Neural progenitor cell (in vitro differentiated cells): ENCODE results near the gene FGFR3. TPM values are rescaled to one million over a fixed set of nuclear protein-coding genes. Genes with fewer than 3 reads are reported as not detected.

Source experiments
- DNase-seq: peaks from one replicate; pipeline ENCODE4 v3.0.0-alpha.2; 2016; ENCODE audit warnings: low spot score
- H2AFZ ChIP-seq: fragments of 200-600 bp; sonication (generic); replicated peaks from 2 replicates; pipeline ENCODE4 v1.6.1; 2016; ENCODE audit warnings: antibody characterized with exemption
- H3F3A ChIP-seq: fragments of 200-600 bp; sonication (generic); 2 replicates; pipeline ENCODE4 v1.6.1; 2016; ENCODE audit warnings: antibody characterized with exemption, low read depth
- H3K27ac ChIP-seq: fragments of 200-600 bp; sonication (generic); 2 replicates; pipeline ENCODE4 v1.5.1; 2016; ENCODE audit warnings: mild to moderate bottlenecking
- H3K27me3 ChIP-seq: fragments of 200-600 bp; sonication (generic); 2 replicates; pipeline ENCODE4 v1.6.1; 2016; ENCODE audit warnings: mild to moderate bottlenecking, moderate library complexity
- H3K36me3 ChIP-seq: fragments of 200-600 bp; sonication (generic); 2 replicates; pipeline ENCODE4 v1.5.1; 2016
- H3K4me1 ChIP-seq: fragments of 200-600 bp; sonication (generic); 2 replicates; pipeline ENCODE4 v1.6.1; 2016; ENCODE audit warnings: mixed run types
- H3K4me2 ChIP-seq: fragments of 200-600 bp; sonication (generic); 2 replicates; pipeline ENCODE4 v1.6.1; 2016
- H3K4me3 ChIP-seq: fragments of 200-600 bp; sonication (generic); 2 replicates; pipeline ENCODE4 v1.5.1; 2016
- H3K79me2 ChIP-seq: fragments of 200-600 bp; sonication (generic); 2 replicates; pipeline ENCODE4 v1.6.1; 2016; ENCODE audit warnings: low read depth
- H3K9ac ChIP-seq: fragments of 200-600 bp; sonication (generic); 2 replicates; pipeline ENCODE4 v1.6.1; 2016
- H3K9me3 ChIP-seq: fragments of 200-600 bp; sonication (generic); 2 replicates; pipeline ENCODE4 v1.5.1; 2016; ENCODE audit warnings: low read depth
- H4K20me1 ChIP-seq: fragments of 200-600 bp; sonication (generic); 2 replicates; pipeline ENCODE4 v1.6.1; 2016; ENCODE audit warnings: low read depth
- H3K27ac Mint-ChIP-seq: 3 replicates; pipeline ENCODE4 v1.8.0; 2021; ENCODE audit warnings: mixed read lengths
- H3K27me3 Mint-ChIP-seq: 2 replicates; pipeline ENCODE4 v1.8.0; 2022; ENCODE audit warnings: low read depth, mild to moderate bottlenecking, inconsistent platforms, moderate library complexity, mixed read lengths; ENCODE audit not compliant: insufficient read depth
- H3K36me3 Mint-ChIP-seq: 3 replicates; pipeline ENCODE4 v1.8.0; 2021; ENCODE audit warnings: mixed read lengths
- H3K4me1 Mint-ChIP-seq: 3 replicates; pipeline ENCODE4 v1.8.0; 2021; ENCODE audit warnings: mixed read lengths
- H3K4me3 Mint-ChIP-seq: 3 replicates; pipeline ENCODE4 v1.8.0; 2021; ENCODE audit warnings: mild to moderate bottlenecking, moderate library complexity, mixed read lengths
- H3K9me3 Mint-ChIP-seq: 3 replicates; pipeline ENCODE4 v1.8.0; 2020; ENCODE audit warnings: mixed read lengths
- CTCF ChIP-seq: fragments of 200-600 bp; sonication (generic); IDR thresholded peaks from 2 replicates; pipeline ENCODE4 v1.5.1; 2017; ENCODE audit warnings: antibody characterized with exemption, mild to moderate bottlenecking
- EZH2 ChIP-seq: fragments of 200-600 bp; sonication (generic); IDR thresholded peaks from 2 replicates; pipeline ENCODE4 v1.6.1; 2017; ENCODE audit warnings: antibody characterized with exemption, mild to moderate bottlenecking, moderate library complexity
- EZH2phosphoT487 ChIP-seq: fragments of 200-600 bp; sonication (generic); IDR thresholded peaks from 2 replicates; pipeline ENCODE4 v1.6.1; 2017; ENCODE audit warnings: antibody characterized with exemption
- total RNA-seq: library from RNA; depleted of rRNA; stranded (reverse); fragments of >200 nt; gene quantifications from 2 replicates; pipeline ENCODE4 v1.2.3, GENCODE V29; 2015; ENCODE audit warnings: low replicate concordance

FGFR3 gene
- total RNA-seq, 1 donor from 2014 or later: 4.8 TPM

DNA sequence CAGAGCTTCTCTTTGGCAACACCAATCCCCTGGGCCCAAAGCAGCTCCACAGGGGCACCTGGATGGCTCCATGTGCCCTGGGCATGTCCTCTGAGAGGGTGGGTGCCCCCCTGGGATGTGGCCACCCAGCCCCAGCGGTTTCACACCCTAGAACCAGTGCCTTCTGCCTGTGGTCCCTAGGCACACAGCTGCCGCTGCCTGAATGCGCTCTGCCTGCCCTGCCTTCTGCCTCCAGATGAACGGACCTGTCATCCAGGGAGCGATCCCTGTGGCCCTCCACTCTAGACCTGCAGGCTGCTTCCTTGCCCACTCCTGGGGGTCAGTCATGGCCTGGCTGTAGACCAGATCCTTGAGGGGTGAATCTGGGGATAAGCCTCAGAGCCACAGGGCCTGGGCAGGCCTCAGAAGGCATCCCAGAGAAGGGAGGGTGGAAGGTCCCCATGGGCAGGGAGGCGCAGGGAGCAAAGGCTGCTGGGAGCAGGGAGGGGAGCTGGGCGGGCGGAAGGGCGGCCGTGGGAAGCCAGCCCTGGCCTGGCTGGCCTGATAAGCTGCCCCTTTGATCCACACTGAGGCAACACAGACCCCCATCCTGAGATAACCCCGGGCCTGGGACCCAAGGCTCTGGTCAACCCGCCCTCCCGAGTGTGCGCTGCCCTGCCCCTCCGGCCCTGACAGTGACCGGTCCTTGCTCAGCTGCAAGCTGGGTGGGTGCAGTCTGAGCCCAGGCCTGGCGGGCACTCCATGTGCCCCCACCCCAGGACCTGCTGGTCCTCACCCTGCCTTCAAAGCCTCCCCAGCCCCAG lies 8.1 kb upstream of the FGFR3 start:
- no peak overlapping the region for H3K27ac ChIP-seq

GRCh38 chr4:1785592-1785991 lies 7.5 kb upstream of the FGFR3 start:
- peaks cover 22% of the 10 kb centered on the region for H3K4me1 Mint-ChIP-seq
- Histone ChIP-seq H3K4me1 (peaks cover 8% of the 10 kb centered on the region), H3K36me3 (no peaks in the 10 kb centered on the region), H3K9me3 (no peaks in the 10 kb centered on the region), H2AFZ (no peak overlapping the region), H3K4me3 (no peak overlapping the region), H3K4me2 (no peak overlapping the region), H3K79me2 (no peaks in the 10 kb centered on the region), H3K27ac (no peak overlapping the region), H3K27me3 (peaks cover 7% of the 10 kb centered on the region), H3K9ac (no peak overlapping the region), H4K20me1 (no peaks in the 10 kb centered on the region), H3F3A (peaks cover 7% of the 10 kb centered on the region)
- peaks cover 6% of the 10 kb centered on the region for H3K27me3 Mint-ChIP-seq
- H3K4me3 Mint-ChIP-seq: no peak overlapping the region
- no peaks in the 10 kb centered on the region for H3K9me3 Mint-ChIP-seq
- no peak for TF ChIP-seq EZH2phosphoT487
- no peak for TF ChIP-seq EZH2
- TF ChIP-seq CTCF: no peak
- H3K36me3 Mint-ChIP-seq: no peaks in the 10 kb centered on the region
- no peak for DNase-seq
- no peak overlapping the region for H3K27ac Mint-ChIP-seq

More for the DNA sequence above, 8.1 kb upstream of the FGFR3 start:
- Mint-ChIP-seq H3K27me3 (peaks cover 4% of the 10 kb centered on the region), H3K9me3 (no peaks in the 10 kb centered on the region), H3K27ac (no peak overlapping the region), H3K4me1 (peaks cover 16% of the 10 kb centered on the region), H3K36me3 (no peaks in the 10 kb centered on the region), H3K4me3 (no peak overlapping the region)
- H3K27me3 ChIP-seq: peaks cover 1% of the 10 kb centered on the region
- peaks cover 8% of the 10 kb centered on the region for H3K4me1 ChIP-seq
- H3K36me3 ChIP-seq: no peaks in the 10 kb centered on the region
- no peak overlapping the region for H3K4me3 ChIP-seq
- H3K4me2 ChIP-seq: no peak overlapping the region
- H2AFZ ChIP-seq: no peak overlapping the region
- DNase-seq: no peak
- no peaks in the 10 kb centered on the region for H4K20me1 ChIP-seq
- peaks cover 7% of the 10 kb centered on the region for H3F3A ChIP-seq
- H3K79me2 ChIP-seq: no peaks in the 10 kb centered on the region
- no peaks in the 10 kb centered on the region for H3K9me3 ChIP-seq
- H3K9ac ChIP-seq: no peak overlapping the region
- TF ChIP-seq EZH2: no peak
- TF ChIP-seq CTCF: no peak
- no peak for TF ChIP-seq EZH2phosphoT487

GRCh38 chr4:1786544-1787362 lies 6.3 kb upstream of the FGFR3 start:
- Histone ChIP-seq H3K9me3 (no peaks in the 10 kb centered on the region), H3K4me2 (no peak overlapping the region), H3K27me3 (peaks cover 19% of the 10 kb centered on the region), H3F3A (peaks cover 11% of the 10 kb centered on the region), H2AFZ (no peak overlapping the region), H3K9ac (no peak overlapping the region), H3K27ac (no peak overlapping the region), H4K20me1 (no peaks in the 10 kb centered on the region), H3K4me1 (peaks cover 8% of the 10 kb centered on the region), H3K79me2 (no peaks in the 10 kb centered on the region), H3K36me3 (no peaks in the 10 kb centered on the region), H3K4me3 (no peak overlapping the region)
- Mint-ChIP-seq H3K4me3 (no peak overlapping the region), H3K9me3 (no peaks in the 10 kb centered on the region), H3K27ac (no peak overlapping the region), H3K4me1 (peaks cover 27% of the 10 kb centered on the region), H3K36me3 (no peaks in the 10 kb centered on the region), H3K27me3 (peaks cover 16% of the 10 kb centered on the region)
- TF ChIP-seq EZH2phosphoT487 (no peak), EZH2 (no peak), CTCF (no peak)
- no peak for DNase-seq
